Measurements from ENCODE around the gene MMD2.

MMD2 gene

GRCh38 chr7:4868493-4868892 is 90.5 kb downstream of the MMD2 start:
- no peak for DNase-seq (ENCODE audit: low read depth)

GRCh38 chr7:4866528-4867496 is 92.2 kb downstream of the MMD2 start:
- DNase-seq (ENCODE audit: low read depth): no peak

- DNase-seq (ENCODE audit: low read depth): no peak
These were observed 96.8 kb downstream of the MMD2 start for GRCh38 chr7:4862156-4862555.

- DNase-seq (ENCODE audit: low read depth): no peak
These were observed 97.3 kb downstream of the MMD2 start, which contains the start of gene PAPOLB for GRCh38 chr7:4861673-4862072. TSS of gene PAPOLB (minus strand) at chr7:4862030. CDS start at chr7:4861810, 220 bp downstream.

- DNase-seq (ENCODE audit: low read depth): no peak
These were observed 97.8 kb downstream of the MMD2 start for GRCh38 chr7:4861227-4861626.

GRCh38 chr7:4857189-4857588 is 101.8 kb downstream of the MMD2 start:
- DNase-seq (ENCODE audit: low read depth): no peak

- DNase-seq (ENCODE audit: low read depth): no peak
These were observed 102.5 kb downstream of the MMD2 start for GRCh38 chr7:4856336-4857057.

All from stromal cell of bone marrow (primary cell).